ENCODE results near the gene C1QTNF5. TPM values are rescaled to one million over a fixed set of nuclear protein-coding genes. Genes with fewer than 3 reads are reported as not detected.

The C1QTNF5 gene
- polyA plus RNA-seq, 1 donor from 2014 or later: not detected

DNA sequence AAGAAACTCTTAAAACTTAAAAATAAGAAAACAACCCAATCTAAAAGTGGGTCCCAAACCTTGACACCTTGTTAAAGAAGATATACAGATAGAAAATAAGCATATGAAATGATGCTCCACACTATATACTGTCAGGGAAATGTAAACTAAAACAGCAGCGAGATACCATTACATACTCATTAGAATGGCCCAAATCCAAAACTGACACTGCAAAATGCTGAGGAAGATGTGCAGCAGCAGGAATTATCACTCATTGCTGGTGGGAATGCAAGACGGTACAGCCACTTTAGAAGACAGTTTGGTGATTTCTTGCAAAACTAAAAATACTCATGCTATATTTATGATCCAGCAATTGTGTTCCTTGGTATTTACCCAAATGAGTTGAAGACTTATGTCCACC, 11.4 kb downstream of the C1QTNF5 start:
- no peaks in the 10 kb centered on the region for H3F3A ChIP-seq (ENCODE audit: insufficient read depth, low read length, poor library complexity, severe bottlenecking)
- no peak overlapping the region for H2AFZ ChIP-seq (ENCODE audit: low read depth, low read length)
- no peak overlapping the region for H3K9ac ChIP-seq (ENCODE audit: low read length)
- no peaks in the 10 kb centered on the region for H3K79me2 ChIP-seq (replicated peaks; ENCODE audit: insufficient read depth, low read length)
- no peaks in the 10 kb centered on the region for H3K27me3 ChIP-seq (ENCODE audit: insufficient read depth, low read depth, low read length)
- H3K36me3 ChIP-seq (ENCODE audit: insufficient read depth, low read length): no peaks in the 10 kb centered on the region
- H3K27ac ChIP-seq (ENCODE audit: low read length): no peak overlapping the region
- H3K4me2 ChIP-seq (ENCODE audit: low read length): no peak overlapping the region
- TF ChIP-seq SMC3 (conservative IDR thresholded peaks at IDR 0.05; ENCODE audit: poor library complexity): no peak
- TF ChIP-seq, protein P1, sequence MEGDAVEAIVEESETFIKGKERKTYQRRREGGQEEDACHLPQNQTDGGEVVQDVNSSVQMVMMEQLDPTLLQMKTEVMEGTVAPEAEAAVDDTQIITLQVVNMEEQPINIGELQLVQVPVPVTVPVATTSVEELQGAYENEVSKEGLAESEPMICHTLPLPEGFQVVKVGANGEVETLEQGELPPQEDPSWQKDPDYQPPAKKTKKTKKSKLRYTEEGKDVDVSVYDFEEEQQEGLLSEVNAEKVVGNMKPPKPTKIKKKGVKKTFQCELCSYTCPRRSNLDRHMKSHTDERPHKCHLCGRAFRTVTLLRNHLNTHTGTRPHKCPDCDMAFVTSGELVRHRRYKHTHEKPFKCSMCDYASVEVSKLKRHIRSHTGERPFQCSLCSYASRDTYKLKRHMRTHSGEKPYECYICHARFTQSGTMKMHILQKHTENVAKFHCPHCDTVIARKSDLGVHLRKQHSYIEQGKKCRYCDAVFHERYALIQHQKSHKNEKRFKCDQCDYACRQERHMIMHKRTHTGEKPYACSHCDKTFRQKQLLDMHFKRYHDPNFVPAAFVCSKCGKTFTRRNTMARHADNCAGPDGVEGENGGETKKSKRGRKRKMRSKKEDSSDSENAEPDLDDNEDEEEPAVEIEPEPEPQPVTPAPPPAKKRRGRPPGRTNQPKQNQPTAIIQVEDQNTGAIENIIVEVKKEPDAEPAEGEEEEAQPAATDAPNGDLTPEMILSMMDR (IDR thresholded peaks at IDR 0.05; ENCODE audit: poor library complexity, severe bottlenecking): no peak
- no peak for TF ChIP-seq EP300 (conservative IDR thresholded peaks at IDR 0.05; ENCODE audit: poor library complexity, severe bottlenecking)
- TF ChIP-seq, protein P2, sequence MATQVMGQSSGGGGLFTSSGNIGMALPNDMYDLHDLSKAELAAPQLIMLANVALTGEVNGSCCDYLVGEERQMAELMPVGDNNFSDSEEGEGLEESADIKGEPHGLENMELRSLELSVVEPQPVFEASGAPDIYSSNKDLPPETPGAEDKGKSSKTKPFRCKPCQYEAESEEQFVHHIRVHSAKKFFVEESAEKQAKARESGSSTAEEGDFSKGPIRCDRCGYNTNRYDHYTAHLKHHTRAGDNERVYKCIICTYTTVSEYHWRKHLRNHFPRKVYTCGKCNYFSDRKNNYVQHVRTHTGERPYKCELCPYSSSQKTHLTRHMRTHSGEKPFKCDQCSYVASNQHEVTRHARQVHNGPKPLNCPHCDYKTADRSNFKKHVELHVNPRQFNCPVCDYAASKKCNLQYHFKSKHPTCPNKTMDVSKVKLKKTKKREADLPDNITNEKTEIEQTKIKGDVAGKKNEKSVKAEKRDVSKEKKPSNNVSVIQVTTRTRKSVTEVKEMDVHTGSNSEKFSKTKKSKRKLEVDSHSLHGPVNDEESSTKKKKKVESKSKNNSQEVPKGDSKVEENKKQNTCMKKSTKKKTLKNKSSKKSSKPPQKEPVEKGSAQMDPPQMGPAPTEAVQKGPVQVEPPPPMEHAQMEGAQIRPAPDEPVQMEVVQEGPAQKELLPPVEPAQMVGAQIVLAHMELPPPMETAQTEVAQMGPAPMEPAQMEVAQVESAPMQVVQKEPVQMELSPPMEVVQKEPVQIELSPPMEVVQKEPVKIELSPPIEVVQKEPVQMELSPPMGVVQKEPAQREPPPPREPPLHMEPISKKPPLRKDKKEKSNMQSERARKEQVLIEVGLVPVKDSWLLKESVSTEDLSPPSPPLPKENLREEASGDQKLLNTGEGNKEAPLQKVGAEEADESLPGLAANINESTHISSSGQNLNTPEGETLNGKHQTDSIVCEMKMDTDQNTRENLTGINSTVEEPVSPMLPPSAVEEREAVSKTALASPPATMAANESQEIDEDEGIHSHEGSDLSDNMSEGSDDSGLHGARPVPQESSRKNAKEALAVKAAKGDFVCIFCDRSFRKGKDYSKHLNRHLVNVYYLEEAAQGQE (IDR thresholded peaks at IDR 0.05; ENCODE audit: borderline replicate concordance): no peak
- no peak for TF ChIP-seq TAF1 (IDR thresholded peaks at IDR 0.05; ENCODE audit: low read depth)
- no peak for TF ChIP-seq RAD21 (conservative IDR thresholded peaks at IDR 0.05)
- TF ChIP-seq EZH2 (IDR thresholded peaks at IDR 0.05; ENCODE audit: borderline replicate concordance, insufficient read depth, low read length, poor library complexity, severe bottlenecking): no peak
- TF ChIP-seq POLR2AphosphoS5 (IDR thresholded peaks at IDR 0.05): no peak
- no peaks in the 10 kb centered on the region for H3K9me2 ChIP-seq (ENCODE audit: insufficient read depth, low read length)
- no peak overlapping the region for H3K4me3 ChIP-seq (ENCODE audit: low read length)
- H4K20me1 ChIP-seq (ENCODE audit: insufficient read depth): no peaks in the 10 kb centered on the region
- H3K9me3 ChIP-seq (ENCODE audit: low read length): no peaks in the 10 kb centered on the region

DNA sequence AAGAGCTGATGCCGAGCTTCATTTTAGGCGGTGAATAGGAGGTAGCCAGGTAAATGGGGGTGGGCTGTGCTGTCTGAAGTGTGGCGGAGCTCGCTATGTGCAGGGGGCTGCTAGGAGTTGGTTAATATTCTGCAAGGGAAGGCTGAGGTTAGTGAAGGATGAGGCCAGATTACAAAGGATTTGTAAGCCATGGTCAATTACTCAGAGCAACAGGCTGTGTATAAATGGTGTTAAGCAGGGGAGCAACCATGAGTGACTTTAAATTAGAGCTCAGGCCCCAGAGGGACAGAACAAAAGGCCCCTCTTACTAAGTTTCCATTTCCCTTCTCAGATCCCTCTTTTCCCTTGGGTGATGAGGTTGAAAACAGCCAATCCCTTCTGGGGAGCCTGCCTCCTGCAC, 16.5 kb downstream of the C1QTNF5 start:
- no peak overlapping the region for H2AFZ ChIP-seq (ENCODE audit: low read depth, low read length)
- H3K9ac ChIP-seq (ENCODE audit: low read length): no peak overlapping the region

More for the DNA sequence above, 16.5 kb downstream of the C1QTNF5 start:
- Histone ChIP-seq H3F3A (ENCODE audit: insufficient read depth, low read length, poor library complexity, severe bottlenecking) (no peaks in the 10 kb centered on the region), H4K20me1 (ENCODE audit: insufficient read depth) (no peaks in the 10 kb centered on the region), H3K9me2 (ENCODE audit: insufficient read depth, low read length) (no peaks in the 10 kb centered on the region), H3K9me3 (ENCODE audit: low read length) (no peaks in the 10 kb centered on the region), H3K27ac (ENCODE audit: low read length) (no peak overlapping the region), H3K27me3 (ENCODE audit: insufficient read depth, low read depth, low read length) (no peaks in the 10 kb centered on the region), H3K79me2 (replicated peaks; ENCODE audit: insufficient read depth, low read length) (no peaks in the 10 kb centered on the region), H3K4me3 (ENCODE audit: low read length) (no peak overlapping the region), H3K36me3 (ENCODE audit: insufficient read depth, low read length) (no peaks in the 10 kb centered on the region), H3K4me2 (ENCODE audit: low read length) (no peak overlapping the region)
- TF ChIP-seq POLR2AphosphoS5 (IDR thresholded peaks at IDR 0.05) (no peak), RAD21 (conservative IDR thresholded peaks at IDR 0.05) (no peak), SMC3 (conservative IDR thresholded peaks at IDR 0.05; ENCODE audit: poor library complexity) (no peak), EZH2 (IDR thresholded peaks at IDR 0.05; ENCODE audit: borderline replicate concordance, insufficient read depth, low read length, poor library complexity, severe bottlenecking) (no peak), MXI1 (conservative IDR thresholded peaks at IDR 0.05; ENCODE audit: poor library complexity, severe bottlenecking) (no peak), TAF1 (IDR thresholded peaks at IDR 0.05; ENCODE audit: low read depth) (no peak), EP300 (conservative IDR thresholded peaks at IDR 0.05; ENCODE audit: poor library complexity, severe bottlenecking) (no peak)
- TF ChIP-seq, protein P1 (IDR thresholded peaks at IDR 0.05; ENCODE audit: poor library complexity, severe bottlenecking): no peak
- TF ChIP-seq, protein P2 (IDR thresholded peaks at IDR 0.05; ENCODE audit: borderline replicate concordance): no peak
